HG03103 (cell line): ENCODE measurements around the gene ITGA4.

Experiments
- ATAC-seq: cut with Tn5 transposase; IDR thresholded peaks from one replicate; pipeline ENCODE4 v1.9.1; 2021; ENCODE audit warnings: low read depth; ENCODE audit not compliant: unreplicated experiment

ITGA4 gene

GRCh38 chr2:181570833-181571661 lies 113.9 kb downstream of the ITGA4 start:
- ATAC-seq, result no peak

- ATAC-seq, result no peak
Measured at GRCh38 chr2:181573140-181573736, 116.1 kb downstream of the ITGA4 start.

- ATAC-seq, result no peak
Measured at GRCh38 chr2:181574321-181574720, 117.1 kb downstream of the ITGA4 start.

GRCh38 chr2:181575024-181575649 lies 118.0 kb downstream of the ITGA4 start:
- ATAC-seq, result no peak

GRCh38 chr2:181575650-181576025 lies 118.5 kb downstream of the ITGA4 start:
- no peak for ATAC-seq

- ATAC-seq, result no peak
Measured at GRCh38 chr2:181576431-181576830, 119.2 kb downstream of the ITGA4 start.

- no peak for ATAC-seq
Measured at GRCh38 chr2:181578829-181579228, 121.6 kb downstream of the ITGA4 start.

- ATAC-seq, result no peak
Measured at GRCh38 chr2:181581534-181581933, 124.3 kb downstream of the ITGA4 start.

- ATAC-seq, result no peak
Measured at GRCh38 chr2:181585732-181586131, 128.5 kb downstream of the ITGA4 start.
